ENCODE results near the gene SLC38A11. TPM values are rescaled to one million over a fixed set of nuclear protein-coding genes. Genes with fewer than 3 reads are reported as not detected.

The SLC38A11 gene
- total and polyA plus RNA-seq, 2 of the 8 experiments (the other 6 are each of a cell fraction or from before 2014, with no cell fraction given): not detected

- H2BK120ac ChIP-seq (replicated peaks; ENCODE audit: low read depth, low read length): no peak overlapping the region
- H2BK12ac ChIP-seq (ENCODE audit: low read depth, low read length): no peak overlapping the region
- WGBS, 2 experiments (ENCODE audit: extremely low coverage in 1 of 2, insufficient coverage in 1 of 2, insufficient read length in 1 of 2, insufficient replicate concordance in 2 of 2, low coverage in 1 of 2, low lambda C conversion rate in 2 of 2, missing lambda C conversion rate in 1 of 2): 90% methylated on average over 2 of the region's 2 CpGs; no CpG with 5 or more reads in 1 of the 2 experiments
- H3K36me3 ChIP-seq (ENCODE audit: control insufficient read depth in 2 of 4, insufficient read depth in 4 of 4, low read length in 3 of 4): no peaks in the 10 kb centered on the region
- no peaks in the 10 kb centered on the region for H4K20me1 ChIP-seq (replicated peaks in 1 of 2; ENCODE audit: control insufficient read depth in 1 of 2, insufficient read depth in 2 of 2, low read length in 2 of 2)
- no peaks in the 10 kb centered on the region for H3K23me2 ChIP-seq (ENCODE audit: low read depth, low read length)
- H3K79me1 ChIP-seq (ENCODE audit: low read depth, low read length): no peaks in the 10 kb centered on the region
- H2AFZ ChIP-seq (ENCODE audit: low read length): no peak overlapping the region
- H3K9ac ChIP-seq (replicated peaks in 1 of 4; ENCODE audit: extremely low read depth in 1 of 4, low read depth in 3 of 4, low read length in 3 of 4): no peak overlapping the region
- H2BK5ac ChIP-seq (ENCODE audit: low read depth, low read length): no peak overlapping the region
- no peak overlapping the region for H4K8ac ChIP-seq (ENCODE audit: extremely low read depth, insufficient read depth, low read length)
- no peak overlapping the region for H3K4ac ChIP-seq (replicated peaks; ENCODE audit: insufficient read length, low read depth, low read length)
- no peaks in the 10 kb centered on the region for H3K27me3 ChIP-seq (replicated peaks in 1 of 4; ENCODE audit: control insufficient read depth in 3 of 4, extremely low read depth in 1 of 4, insufficient read depth in 3 of 4, low read length in 3 of 4)
- no peak overlapping the region for H3K56ac ChIP-seq (replicated peaks; ENCODE audit: insufficient read length, low read depth, low read length)
- H4K91ac ChIP-seq (replicated peaks; ENCODE audit: insufficient read length, low read length): no peak overlapping the region
- H3K23ac ChIP-seq (ENCODE audit: insufficient read length): no peak overlapping the region
- no peaks in the 10 kb centered on the region for H3K4me1 ChIP-seq (replicated peaks in 1 of 4; ENCODE audit: control insufficient read depth in 3 of 4, insufficient read depth in 4 of 4, low read length in 3 of 4)
- no peak overlapping the region for H2AK5ac ChIP-seq (ENCODE audit: low read depth, low read length)
- H2BK15ac ChIP-seq (ENCODE audit: low read length): no peak overlapping the region
- no peak overlapping the region for H3K18ac ChIP-seq (ENCODE audit: extremely low read depth, low read length)
- H3K14ac ChIP-seq (ENCODE audit: insufficient read length): no peak overlapping the region
- no peak overlapping the region for H3K4me3 ChIP-seq (ENCODE audit: extremely low read depth in 1 of 4, insufficient read depth in 2 of 4, low read depth in 3 of 4, low read length in 4 of 4)
- no peaks in the 10 kb centered on the region for H3K9me3 ChIP-seq (ENCODE audit: insufficient read depth in 2 of 2, low read depth in 1 of 2, low read length in 1 of 2)
- FAIRE-seq: no peak
- ChIA-PET CTCF (ENCODE audit: partially characterized antibody) (interaction anchor here (0.9 to 5.7 kb wide), 5 partner anchors 10 to 336 kb away, joined by 3 to 35 read pairs (median 3); partner anchors contain the start of gene COBLL1), POLR2A (ENCODE audit: partially characterized antibody) (interaction anchor here (0.9 kb wide), 1 partner anchor 18 kb away, joined by 3 read pairs; the partner anchor contains the start of gene COBLL1)
- H4K5ac ChIP-seq (ENCODE audit: insufficient read length, low read depth, low read length): no peak overlapping the region
- no peak for DNase-seq (ENCODE audit: low read depth in 1 of 2, low spot score in 2 of 2)
- H3K79me2 ChIP-seq (ENCODE audit: control insufficient read depth in 1 of 2, insufficient read depth in 2 of 2, low read length in 2 of 2): no peaks in the 10 kb centered on the region
- H2BK20ac ChIP-seq (ENCODE audit: low read length): no peak overlapping the region
- no peak overlapping the region for H3K27ac ChIP-seq (ENCODE audit: low read depth, low read length)
- no peak overlapping the region for H3K4me2 ChIP-seq (ENCODE audit: insufficient read depth in 1 of 2, low read depth in 2 of 2, low read length in 2 of 2)
- TF ChIP-seq TAF7 (optimal IDR thresholded peaks at IDR 0.05; ENCODE audit: borderline replicate concordance, low read depth, low read length): no peak
- no peak for TF ChIP-seq CTCF (IDR thresholded peaks at IDR 0.05; ENCODE audit: control extremely low read depth in 1 of 3, insufficient read depth in 1 of 3, low read depth in 1 of 3, low read length in 3 of 3)
- TF ChIP-seq KDM5A (IDR thresholded peaks at IDR 0.05; ENCODE audit: low read length): no peak
- TF ChIP-seq GABPA (IDR thresholded peaks at IDR 0.05; ENCODE audit: borderline replicate concordance, insufficient read depth, low read length): no peak
- TF ChIP-seq ATF3 (IDR thresholded peaks at IDR 0.05; ENCODE audit: insufficient read depth, low read depth, low read length): no peak
- no peak for TF ChIP-seq TAF1 (IDR thresholded peaks at IDR 0.05; ENCODE audit: low read depth, low read length)
- no peak for TF ChIP-seq TBP (IDR thresholded peaks at IDR 0.05; ENCODE audit: low read depth, low read length)
- no peak for TF ChIP-seq TEAD4 (IDR thresholded peaks at IDR 0.05; ENCODE audit: low read depth, low read length)
- TF ChIP-seq CEBPB (IDR thresholded peaks at IDR 0.05; ENCODE audit: low read depth, low read length): no peak
These were observed 96.0 kb downstream of the SLC38A11 start for GRCh38 chr2:164859251-164859818.

Measured in H1 (cell line).